Measurements from ENCODE around the gene ISM2.

The ISM2 gene

GRCh38 chr14:77424862-77425261 lies 73.8 kb downstream of the ISM2 start:
- intact Hi-C loops (cut with DNase I) = no loop called here
- DNase-seq = no peak
